Trophoblast cell (in vitro differentiated cells and primary cell): ENCODE results near the gene CCNB1.

ENCODE experiments used
- DNase-seq, 2 donors: peaks; one replicate each; pipeline ENCODE4 v3.0.0-alpha.2; 2016
- H2AFZ ChIP-seq: 2 replicates; pipeline ENCODE4 v1.6.1; 2013; ENCODE audit warnings: low read length, moderate library complexity, mild to moderate bottlenecking; ENCODE audit not compliant: insufficient read depth, poor library complexity
- H2AK5ac ChIP-seq: 2 replicates; pipeline ENCODE4 v1.6.1; 2013; ENCODE audit warnings: mild to moderate bottlenecking, low read length
- H2BK120ac ChIP-seq: 2 replicates; pipeline ENCODE4 v1.6.1; 2013; ENCODE audit warnings: low read length, mild to moderate bottlenecking, moderate library complexity; ENCODE audit not compliant: insufficient read depth, poor library complexity
- H2BK12ac ChIP-seq: 2 replicates; pipeline ENCODE4 v1.6.1; 2013; ENCODE audit warnings: mild to moderate bottlenecking, low read length, moderate library complexity
- H2BK5ac ChIP-seq: 2 replicates; pipeline ENCODE4 v1.6.1; 2013; ENCODE audit warnings: low read length, low read depth, moderate library complexity, mild to moderate bottlenecking; ENCODE audit not compliant: poor library complexity
- H3K14ac ChIP-seq: 2 replicates; pipeline ENCODE4 v1.6.1; 2013; ENCODE audit warnings: mild to moderate bottlenecking, low read length
- H3K18ac ChIP-seq: 2 replicates; pipeline ENCODE4 v1.6.1; 2013; ENCODE audit warnings: mild to moderate bottlenecking, low read length
- H3K23ac ChIP-seq: 2 replicates; pipeline ENCODE4 v1.6.1; 2013; ENCODE audit warnings: low read length
- H3K27ac ChIP-seq: 2 replicates; pipeline ENCODE4 v1.5.1; 2013; ENCODE audit warnings: low read depth, mild to moderate bottlenecking, inconsistent platforms, low read length, moderate library complexity
- H3K27me3 ChIP-seq: 2 replicates; pipeline ENCODE4 v1.6.1; 2013; ENCODE audit warnings: inconsistent platforms, mild to moderate bottlenecking, low read length, moderate library complexity; ENCODE audit not compliant: insufficient read depth
- H3K36me3 ChIP-seq, 2 experiments: 1 replicate in 1 of 2; 2 replicates in 1 of 2; pipeline ENCODE4 v1.6.1; 2013; ENCODE audit warnings: low read length in 2 of 2, mild to moderate bottlenecking in 2 of 2, moderate library complexity in 1 of 2; ENCODE audit not compliant: insufficient read depth in 2 of 2, control insufficient read depth in 1 of 2
- H3K4ac ChIP-seq: 2 replicates; pipeline ENCODE4 v1.6.1; 2013; ENCODE audit warnings: low read depth, mild to moderate bottlenecking, low read length, moderate library complexity
- H3K4me1 ChIP-seq, 2 experiments: 1 replicate in 1 of 2; 2 replicates in 1 of 2; pipeline ENCODE4 v1.6.1; 2013; ENCODE audit warnings: low read length in 2 of 2, mild to moderate bottlenecking in 2 of 2, moderate library complexity in 1 of 2; ENCODE audit not compliant: insufficient read depth in 2 of 2, control insufficient read depth in 1 of 2
- H3K4me2 ChIP-seq: 2 replicates; pipeline ENCODE4 v1.6.1; 2013; ENCODE audit warnings: inconsistent platforms, mild to moderate bottlenecking, low read length, moderate library complexity
- H3K4me3 ChIP-seq: 2 replicates; pipeline ENCODE4 v1.5.1; 2013; ENCODE audit warnings: mild to moderate bottlenecking, low read depth, low read length, inconsistent platforms
- H3K79me1 ChIP-seq: one replicate; pipeline ENCODE4 v1.6.1; 2013; ENCODE audit warnings: low read length
- H3K79me2 ChIP-seq: 2 replicates; pipeline ENCODE4 v1.6.1; 2013; ENCODE audit warnings: low read length, mild to moderate bottlenecking; ENCODE audit not compliant: control insufficient read depth, insufficient read depth, poor library complexity
- H3K9ac ChIP-seq: 2 replicates; pipeline ENCODE4 v1.6.1; 2013; ENCODE audit warnings: mild to moderate bottlenecking, low read length
- H3K9me3 ChIP-seq: 2 replicates; pipeline ENCODE4 v1.6.1; 2013; ENCODE audit warnings: low read depth, mild to moderate bottlenecking, control low read depth, inconsistent platforms, low read length; ENCODE audit not compliant: insufficient read depth
- H4K12ac ChIP-seq: 2 replicates; pipeline ENCODE4 v1.6.1; 2013; ENCODE audit warnings: low read depth, mild to moderate bottlenecking, low read length, moderate library complexity
- H4K8ac ChIP-seq: 2 replicates; pipeline ENCODE4 v1.6.1; 2013; ENCODE audit warnings: low read depth, mild to moderate bottlenecking, low read length, moderate library complexity
- H4K91ac ChIP-seq: one replicate; pipeline ENCODE4 v1.6.1; 2013; ENCODE audit warnings: low read depth, mild to moderate bottlenecking, low read length, moderate library complexity
- WGBS: extraction: QIAGEN DNeasy Blood & Tissue Kit; methylation state at CpG from one replicate; pipeline ENCODE4 v1.1.7; 2013; ENCODE audit warnings: missing lambda C conversion rate; ENCODE audit not compliant: insufficient read length, insufficient coverage; ENCODE audit errors: extremely low coverage; 5-methylcytosine and 5-hydroxymethylcytosine counted together

CCNB1 gene

DNA sequence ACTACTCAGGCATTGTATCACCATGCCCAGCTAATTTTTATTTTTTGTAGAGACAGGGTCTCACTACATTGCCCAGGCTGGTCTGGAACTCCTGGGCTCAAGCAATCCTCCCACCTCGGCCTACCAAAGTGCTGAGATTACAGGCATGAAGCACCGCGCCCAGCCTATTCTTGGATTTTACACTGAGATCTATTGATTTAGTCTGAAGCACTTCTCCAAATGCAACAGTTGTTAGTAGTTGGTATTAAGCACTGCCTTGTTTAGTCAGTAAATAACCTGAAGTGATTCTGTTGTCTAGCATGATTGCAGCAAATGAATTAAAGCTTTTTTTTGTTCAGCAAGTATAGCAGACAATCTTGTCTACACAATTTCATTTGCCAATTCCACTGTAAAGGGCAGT lies 8.9 kb upstream of the CCNB1 start:
- Histone ChIP-seq H4K12ac (no peak overlapping the region), H2BK5ac (no peak overlapping the region), H3K4ac (no peak overlapping the region), H3K14ac (no peak overlapping the region), H3K18ac (no peak overlapping the region), H2AK5ac (no peak overlapping the region), H3K79me2 (no peaks in the 10 kb centered on the region), H4K91ac (no peak overlapping the region), H3K27me3 (no peaks in the 10 kb centered on the region), H4K8ac (no peak overlapping the region), H3K9me3 (no peaks in the 10 kb centered on the region), H3K4me3 (no peak overlapping the region), H3K4me1 (no peaks in the 10 kb centered on the region), H2BK12ac (no peak overlapping the region), H3K36me3 (no peaks in the 10 kb centered on the region), H3K4me2 (no peak overlapping the region), H3K9ac (no peak overlapping the region), H3K27ac (no peak overlapping the region), H2BK120ac (no peak overlapping the region), H3K79me1 (no peaks in the 10 kb centered on the region), H2AFZ (no peak overlapping the region), H3K23ac (no peak overlapping the region)
- no peak for DNase-seq
- no CpG with 5 or more reads among the region's 3 CpGs for WGBS

GRCh38 chr5:69160651-69161050 lies 6.3 kb upstream of the CCNB1 start:
- H4K91ac ChIP-seq = no peak overlapping the region
- WGBS = no CpG with 5 or more reads among the region's 16 CpGs
- H4K12ac ChIP-seq = no peak overlapping the region
- H2BK12ac ChIP-seq = no peak overlapping the region
- H3K18ac ChIP-seq = no peak overlapping the region
- no peak overlapping the region for H3K4me3 ChIP-seq
- no peaks in the 10 kb centered on the region for H3K79me2 ChIP-seq
- no peak overlapping the region for H2AFZ ChIP-seq
- H3K14ac ChIP-seq = no peak overlapping the region
- H3K9ac ChIP-seq = no peak overlapping the region
- H3K36me3 ChIP-seq = no peaks in the 10 kb centered on the region
- H3K27ac ChIP-seq = no peak overlapping the region
- no peak overlapping the region for H2BK5ac ChIP-seq
- H3K9me3 ChIP-seq = no peaks in the 10 kb centered on the region
- no peak overlapping the region for H3K4ac ChIP-seq
- no peak overlapping the region for H2BK120ac ChIP-seq
- no peak overlapping the region for H3K23ac ChIP-seq
- no peak overlapping the region for H2AK5ac ChIP-seq
- H3K4me1 ChIP-seq = no peaks in the 10 kb centered on the region
- H3K79me1 ChIP-seq = no peaks in the 10 kb centered on the region
- no peak overlapping the region for H3K4me2 ChIP-seq
- DNase-seq = no peak
- no peak overlapping the region for H4K8ac ChIP-seq
- no peaks in the 10 kb centered on the region for H3K27me3 ChIP-seq

DNA sequence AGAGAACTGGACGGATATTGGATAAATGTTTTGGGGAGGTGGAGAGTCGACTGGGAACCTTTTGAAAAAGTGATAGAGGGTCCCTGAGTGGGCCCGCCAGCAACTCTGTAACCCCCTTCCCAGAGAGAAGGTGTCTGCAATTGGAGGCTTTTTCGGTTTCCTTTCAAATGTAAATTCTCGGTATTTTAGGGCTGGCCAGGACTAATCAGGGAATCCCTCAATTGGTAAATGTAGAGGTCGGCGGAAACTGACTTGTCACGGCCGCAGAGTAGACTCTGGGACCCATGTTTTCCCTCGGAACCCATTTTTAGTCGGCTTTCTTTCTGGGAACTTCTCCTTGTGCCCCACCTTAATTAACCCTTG lies 524 bp downstream of the CCNB1 start:
- Histone ChIP-seq H4K8ac (peak overlapping the region; percentile 80), H3K23ac (no peak overlapping the region), H2BK120ac (no peak overlapping the region), H3K79me1 (peaks cover 7% of the 10 kb centered on the region), H3K36me3 (peaks cover 15 to 19% of the 10 kb centered on the region in 2 experiments), H3K27me3 (no peaks in the 10 kb centered on the region), H3K4me2 (peak overlapping the region; percentile 87), H3K14ac (peak overlapping the region; percentile 77), H2BK5ac (peak overlapping the region; percentile 10), H3K4me1 (peaks cover 5% of the 10 kb centered on the region in 2 experiments), H3K18ac (peak overlapping the region; percentile 19), H3K4ac (peak overlapping the region; percentile 50), H2AFZ (peak overlapping the region; percentile 72), H3K4me3 (peak overlapping the region; percentile 88), H3K9me3 (no peaks in the 10 kb centered on the region), H3K9ac (peak overlapping the region; percentile 11), H4K12ac (no peak overlapping the region), H4K91ac (peak overlapping the region; percentile 67), H2AK5ac (no peak overlapping the region), H2BK12ac (no peak overlapping the region), H3K79me2 (peaks cover 10% of the 10 kb centered on the region), H3K27ac (peak overlapping the region; percentile 29)
- WGBS = no CpG with 5 or more reads among the region's 11 CpGs
- no peak for DNase-seq

- no peak for DNase-seq
- H3K23ac ChIP-seq = no peak overlapping the region
Measured at GRCh38 chr5:69167929-69168328, 979 bp downstream of the CCNB1 start.

More at GRCh38 chr5:69167929-69168328, 979 bp downstream of the CCNB1 start:
- H2AK5ac ChIP-seq = peak overlapping the region; percentile 77
- H3K4me3 ChIP-seq = peak overlapping the region; percentile 88
- peak overlapping the region; percentile 77 for H3K14ac ChIP-seq
- H2BK5ac ChIP-seq = no peak overlapping the region
- H4K91ac ChIP-seq = no peak overlapping the region
- H2BK120ac ChIP-seq = no peak overlapping the region
- H4K8ac ChIP-seq = no peak overlapping the region
- H4K12ac ChIP-seq = peak overlapping the region; percentile 46
- H2BK12ac ChIP-seq = no peak overlapping the region
- peak overlapping the region; percentile 50 for H3K4ac ChIP-seq
- peak overlapping the region; percentile 72 for H2AFZ ChIP-seq
- peaks cover 7% of the 10 kb centered on the region for H3K79me1 ChIP-seq
- no CpG with 5 or more reads among the region's 8 CpGs for WGBS
- H3K36me3 ChIP-seq = peaks cover 16 to 20% of the 10 kb centered on the region in 2 experiments
- H3K27me3 ChIP-seq = no peaks in the 10 kb centered on the region
- no peak overlapping the region for H3K27ac ChIP-seq
- H3K9ac ChIP-seq = peak overlapping the region; percentile 11
- peaks cover 5% of the 10 kb centered on the region in 2 experiments for H3K4me1 ChIP-seq
- peaks cover 10% of the 10 kb centered on the region for H3K79me2 ChIP-seq
- no peaks in the 10 kb centered on the region for H3K9me3 ChIP-seq
- H3K18ac ChIP-seq = no peak overlapping the region
- H3K4me2 ChIP-seq = peak overlapping the region; percentile 87
